A549 (cell line): ENCODE measurements around the gene IQCF2. TPM values are rescaled to one million over a fixed set of nuclear protein-coding genes. Genes with fewer than 3 reads are reported as not detected.

Source experiments
- ATAC-seq, 2 experiments: fragments of 200-7000 bp in 1 of 2; fragments of >200 bp in 1 of 2; cut with Nextera tagmentation in 1 of 2; cut with Tn5 transposase in 1 of 2; 3 replicates each; pipeline versions ENCODE4 v1.8.0 to v1.9.1; 2018 to 2020; ENCODE audit warnings: mild to moderate bottlenecking in 1 of 2, moderate library complexity in 1 of 2
- CTCF ChIA-PET: fragments of 300-600 bp; sonication (Branson Sonifier 250); formaldehyde crosslinking; extraction: SDS; loops from one replicate; lab custom pipeline; 2021; ENCODE audit warnings: antibody characterized with exemption, inconsistent platforms; lab: Yijun Ruan, JAX
- POLR2A ChIA-PET: fragments of 350-600 bp; formaldehyde crosslinking; extraction: SDS; loops from one replicate; lab custom pipeline; 2021; ENCODE audit warnings: antibody characterized with exemption, inconsistent platforms; lab: Yijun Ruan, JAX
- DNase-seq, 2 experiments: peaks; one replicate each; pipeline versions ENCODE4 v3.0.0 to v3.0.0-alpha.2; 2011 to 2016; ENCODE audit warnings: low read depth in 1 of 2, low spot score in 1 of 2
- FAIRE-seq: peaks from 2 replicates; lab custom pipeline; 2011; peaks lifted over from hg19 to GRCh38; lab: Jason Lieb, UNC
- H3K27ac ChIP-seq, 2 experiments: fragments of >200 bp; sonication (Bioruptor Twin); formaldehyde crosslinking; 3 replicates each; pipeline ENCODE4 v1.5.1; 2016 to 2017
- H3K4me1 ChIP-seq: fragments of >200 bp; sonication (Bioruptor Twin); formaldehyde crosslinking; 3 replicates; pipeline ENCODE4 v1.6.1; 2016
- H3K4me2 ChIP-seq: fragments of >200 bp; sonication (Bioruptor Twin); formaldehyde crosslinking; 3 replicates; pipeline ENCODE4 v1.6.1; 2016
- H3K4me3 ChIP-seq: fragments of >200 bp; sonication (Bioruptor Twin); formaldehyde crosslinking; 3 replicates; pipeline ENCODE4 v1.5.1; 2016
- H3K9me3 ChIP-seq: fragments of >200 bp; sonication (Bioruptor Twin); formaldehyde crosslinking; 3 replicates; pipeline ENCODE4 v1.6.1; 2016
- BHLHE40 ChIP-seq: IDR thresholded peaks from 2 replicates; pipeline ENCODE4 v1.6.1; 2012; ENCODE audit warnings: low read depth, low read length, inconsistent platforms
- CEBPB ChIP-seq, 2 experiments: fragments of >200 bp in 1 of 2; sonication (Bioruptor Twin) in 1 of 2; formaldehyde crosslinking in 1 of 2; IDR thresholded peaks; 2 replicates each; pipeline ENCODE4 v1.6.1; 2012 to 2016
- E2F6 ChIP-seq: IDR thresholded peaks from 2 replicates; pipeline ENCODE4 v1.6.1; 2012; ENCODE audit warnings: low read depth, borderline replicate concordance
- ESRRA ChIP-seq: fragments of 150-350 bp; IDR thresholded peaks from 2 replicates; pipeline ENCODE4 v1.6.1; 2014; ENCODE audit warnings: mild to moderate bottlenecking, low read length, borderline replicate concordance
- FOSL2 ChIP-seq, 2 experiments: fragments of 450-650 bp in 1 of 2; fragments of >200 bp in 1 of 2; sonication (Bioruptor Twin) in 1 of 2; formaldehyde crosslinking; IDR thresholded peaks; 2 replicates each; pipeline versions ENCODE4 v1.5.0 to v1.6.1; 2016 to 2020; ENCODE audit warnings: mild to moderate bottlenecking in 1 of 2, moderate library complexity in 1 of 2
- FOXS1 ChIP-seq: fragments of 250-450 bp; sonication (Bioruptor Pico); IDR thresholded peaks from 2 replicates; pipeline ENCODE4 v1.5.0; 2020; ENCODE audit warnings: mild to moderate bottlenecking, moderate library complexity
- GATA3 ChIP-seq: IDR thresholded peaks from 2 replicates; pipeline ENCODE4 v1.6.1; 2012; ENCODE audit warnings: borderline replicate concordance
- HDAC2 ChIP-seq: fragments of 200-600 bp; sonication (generic); IDR thresholded peaks from 2 replicates; pipeline ENCODE4 v1.6.1; 2016
- HEYL ChIP-seq: fragments of 250-450 bp; sonication (Bioruptor Pico); IDR thresholded peaks from 2 replicates; pipeline ENCODE4 v1.8.0; 2021; ENCODE audit warnings: mild to moderate bottlenecking, moderate library complexity
- HOXA7 ChIP-seq: fragments of 250-450 bp; sonication (Bioruptor Pico); IDR thresholded peaks from 2 replicates; pipeline ENCODE4 v1.5.0; 2020; ENCODE audit warnings: mild to moderate bottlenecking, moderate library complexity
- HOXB5 ChIP-seq: fragments of 250-450 bp; sonication (Bioruptor Pico); IDR thresholded peaks from 2 replicates; pipeline ENCODE4 v1.5.0; 2020; ENCODE audit warnings: mild to moderate bottlenecking, moderate library complexity
- KDM1A ChIP-seq: fragments of 200-600 bp; sonication (generic); IDR thresholded peaks from 2 replicates; pipeline ENCODE4 v1.6.1; 2016; ENCODE audit warnings: low read depth, mild to moderate bottlenecking
- NFE2L2 ChIP-seq: fragments of 150-350 bp; conservative IDR thresholded peaks from 2 replicates; pipeline ENCODE4 v1.6.1; 2014; ENCODE audit warnings: low read length
- NPAS2 ChIP-seq: fragments of 250-450 bp; sonication (Bioruptor Pico); IDR thresholded peaks from 2 replicates; pipeline ENCODE4 v1.8.0; 2022; ENCODE audit warnings: mild to moderate bottlenecking, moderate library complexity, borderline replicate concordance
- POLR2A ChIP-seq: IDR thresholded peaks from 2 replicates; pipeline ENCODE4 v1.6.1; 2012; ENCODE audit warnings: mild to moderate bottlenecking, low read length
- POLR2AphosphoS2 ChIP-seq: conservative IDR thresholded peaks from 2 replicates; pipeline ENCODE4 v1.6.1; 2012; ENCODE audit warnings: low read length, improper control_type of control experiment, inconsistent platforms
- RCOR1 ChIP-seq: fragments of 150-350 bp; IDR thresholded peaks from 2 replicates; pipeline ENCODE4 v1.6.1; 2014; ENCODE audit warnings: antibody characterized with exemption, low read length, low read depth
- RFX5 ChIP-seq: fragments of 450-650 bp; IDR thresholded peaks from 2 replicates; pipeline ENCODE4 v1.7.1; 2014; ENCODE audit warnings: antibody characterized with exemption, mild to moderate bottlenecking, moderate library complexity
- RNF2 ChIP-seq: fragments of 200-600 bp; sonication (generic); IDR thresholded peaks from 2 replicates; pipeline ENCODE4 v1.6.1; 2016; ENCODE audit warnings: low read depth, mild to moderate bottlenecking, antibody characterized with exemption, moderate library complexity, borderline replicate concordance
- ZFP36 ChIP-seq: fragments of 450-650 bp; IDR thresholded peaks from 2 replicates; pipeline ENCODE4 v1.6.1; 2014; ENCODE audit warnings: borderline replicate concordance; ENCODE audit not compliant: partially characterized antibody
- ZNF302 ChIP-seq: fragments of 250-450 bp; sonication (Bioruptor Pico); IDR thresholded peaks from 2 replicates; pipeline ENCODE4 v1.9.0; 2021; ENCODE audit warnings: inconsistent platforms, mild to moderate bottlenecking, moderate library complexity
- ZSCAN20 ChIP-seq: fragments of 250-450 bp; sonication (Bioruptor Pico); IDR thresholded peaks from 2 replicates; pipeline ENCODE4 v1.8.0; 2022; ENCODE audit warnings: mild to moderate bottlenecking, moderate library complexity
- WGBS: methylation state at CpG from one replicate; pipeline ENCODE4 v1.1.6; 2017; ENCODE audit errors: missing lambda C conversion rate; 5-methylcytosine and 5-hydroxymethylcytosine counted together
- polyA plus RNA-seq, 4 experiments: library from polyadenylated mRNA; depleted of rRNA in 3 of 4; stranded (reverse); fragments of >200 nt; fragmentation: RNase III in 1 of 4; extraction: RNeasy Plus Mini Kit Qiagen cat#74134 plus additional on column Dnase treatment in 1 of 4; gene quantifications; 2 replicates in 3 of 4; 3 replicates in 1 of 4; pipeline ENCODE4 v1.2.3, GENCODE V29; 2011 to 2017
- TF ChIP-seq, protein P1 (sequence below): fragments of >200 bp; sonication (Bioruptor Twin); formaldehyde crosslinking; IDR thresholded peaks from 3 replicates; pipeline ENCODE4 v1.6.1; 2016

IQCF2 gene
- polyA plus RNA-seq, 2 of the 4 experiments (the other 2 are of a cell fraction): not detected

DNA sequence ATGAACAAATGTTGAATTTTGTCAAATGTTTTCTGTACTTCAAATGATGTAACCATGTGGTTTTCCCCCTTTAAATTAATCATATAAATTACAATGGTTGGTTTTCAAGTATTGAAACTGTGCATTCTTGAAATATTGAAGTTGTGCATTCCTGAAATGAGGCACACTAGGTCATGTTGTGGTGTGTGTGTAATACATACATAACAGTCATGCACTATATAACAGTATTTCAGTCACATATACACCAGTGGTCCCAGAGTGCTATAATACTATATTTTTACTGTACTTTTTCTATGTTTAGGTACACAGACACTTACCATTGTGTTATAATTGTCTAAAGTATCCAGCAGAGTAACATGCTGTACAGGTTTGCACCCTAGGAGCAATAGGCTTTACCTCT, 25.0 kb downstream of the IQCF2 start:
- Histone ChIP-seq H3K9me3 (no peaks in the 10 kb centered on the region), H3K4me2 (no peak overlapping the region), H3K4me1 (no peaks in the 10 kb centered on the region), H3K27ac (no peak overlapping the region), H3K4me3 (no peak overlapping the region)
- no peak for DNase-seq
- ChIA-PET CTCF (no interaction called here), POLR2A (no interaction called here)
- TF ChIP-seq HOXB5 (no peak), RFX5 (no peak), RNF2 (no peak), FOXS1 (CRISPR knock-in tag) (no peak), KDM1A (no peak), ESRRA (no peak), E2F6 (no peak), NPAS2 (CRISPR knock-in tag) (no peak), HOXA7 (CRISPR knock-in tag) (no peak), ZNF302 (CRISPR knock-in tag) (no peak), FOSL2 (IDR thresholded peaks at IDR 0.05) (no peak), FOSL2 (CRISPR knock-in tag; IDR thresholded peaks at IDR 0.05) (no peak), CEBPB (IDR thresholded peaks at IDR 0.05) (no peak)
- TF ChIP-seq, protein P1, sequence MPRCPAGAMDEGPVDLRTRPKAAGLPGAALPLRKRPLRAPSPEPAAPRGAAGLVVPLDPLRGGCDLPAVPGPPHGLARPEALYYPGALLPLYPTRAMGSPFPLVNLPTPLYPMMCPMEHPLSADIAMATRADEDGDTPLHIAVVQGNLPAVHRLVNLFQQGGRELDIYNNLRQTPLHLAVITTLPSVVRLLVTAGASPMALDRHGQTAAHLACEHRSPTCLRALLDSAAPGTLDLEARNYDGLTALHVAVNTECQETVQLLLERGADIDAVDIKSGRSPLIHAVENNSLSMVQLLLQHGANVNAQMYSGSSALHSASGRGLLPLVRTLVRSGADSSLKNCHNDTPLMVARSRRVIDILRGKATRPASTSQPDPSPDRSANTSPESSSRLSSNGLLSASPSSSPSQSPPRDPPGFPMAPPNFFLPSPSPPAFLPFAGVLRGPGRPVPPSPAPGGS: no peak
- ATAC-seq: no peak
- FAIRE-seq: no peak

GRCh38 chr3:51887620-51888019, 26.2 kb downstream of the IQCF2 start:
- Histone ChIP-seq H3K9me3 (no peaks in the 10 kb centered on the region), H3K4me1 (no peaks in the 10 kb centered on the region)
- FAIRE-seq (no peak), DNase-seq (no peak)
- TF ChIP-seq HDAC2 (no peak), ZFP36 (no peak), ZSCAN20 (CRISPR knock-in tag) (no peak)
- TF ChIP-seq, all 56 proteins: peak for 0
- no peak overlapping the region for H3K4me2 ChIP-seq
- no peak for ATAC-seq
- ChIA-PET POLR2A (no interaction called here), CTCF (no interaction called here)
- H3K4me3 ChIP-seq: no peak overlapping the region
- H3K27ac ChIP-seq: no peak overlapping the region
- WGBS: 15% methylated on average over 2 of the region's 2 CpGs

DNA sequence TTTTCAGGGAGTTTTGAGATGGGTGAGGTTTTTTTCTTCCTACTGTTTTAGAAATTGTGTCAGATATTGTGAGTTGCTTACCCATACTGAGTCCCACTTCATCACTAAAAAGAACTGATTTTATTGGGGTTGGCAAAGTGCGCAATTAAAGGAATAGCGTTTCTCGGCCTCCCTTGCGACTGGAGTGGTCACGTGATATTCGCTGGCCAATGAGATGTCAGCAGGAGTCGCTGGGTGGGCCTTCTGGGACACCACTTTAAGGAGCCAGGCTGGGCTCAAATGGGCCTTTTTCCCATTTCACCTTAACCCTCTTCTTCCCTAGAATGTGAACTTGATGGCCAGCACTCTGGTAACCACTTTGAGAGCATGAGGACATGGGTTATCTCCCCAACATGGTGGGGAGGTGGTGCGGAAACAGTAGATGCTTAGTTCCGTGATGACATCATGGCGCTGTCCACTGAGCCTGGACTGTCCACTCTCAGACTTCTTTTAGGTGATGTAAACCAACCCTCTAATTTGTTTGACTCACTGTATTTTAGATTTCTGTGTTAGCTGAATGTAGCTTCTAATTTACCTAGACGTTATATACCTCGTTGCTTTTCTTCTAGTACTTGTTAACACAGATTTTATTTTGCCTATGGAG, 27.2 kb downstream of the IQCF2 start:
- no peak for DNase-seq
- TF ChIP-seq NPAS2 (CRISPR knock-in tag): no peak
- TF ChIP-seq GATA3: no peak
- no peak for TF ChIP-seq POLR2AphosphoS2
- TF ChIP-seq RCOR1: no peak
- no peak for TF ChIP-seq FOSL2 (IDR thresholded peaks at IDR 0.05)
- TF ChIP-seq FOSL2 (CRISPR knock-in tag; IDR thresholded peaks at IDR 0.05): no peak
- TF ChIP-seq CEBPB (IDR thresholded peaks at IDR 0.05): no peak
- TF ChIP-seq ZFP36: no peak
- TF ChIP-seq BHLHE40: no peak
- TF ChIP-seq POLR2A: no peak
- no peak for TF ChIP-seq HEYL (CRISPR knock-in tag)
- TF ChIP-seq, protein P1: no peak
- TF ChIP-seq E2F6: no peak
- TF ChIP-seq ZNF302 (CRISPR knock-in tag): no peak
- TF ChIP-seq NFE2L2: no peak
- CTCF ChIA-PET: interaction anchor here (0.6 kb wide), 1 partner anchor 952 kb away, joined by 3 read pairs; no protein-coding TSS in a partner anchor

More for the DNA sequence above, 27.2 kb downstream of the IQCF2 start:
- POLR2A ChIA-PET: no interaction called here
- no peaks in the 10 kb centered on the region for H3K4me1 ChIP-seq
- ATAC-seq: no peak
- H3K9me3 ChIP-seq: no peaks in the 10 kb centered on the region
- H3K27ac ChIP-seq: no peak overlapping the region
- no peak overlapping the region for H3K4me3 ChIP-seq
- H3K4me2 ChIP-seq: no peak overlapping the region
- FAIRE-seq: no peak
- WGBS: 54% methylated on average over 12 of the region's 12 CpGs
